ENCODE measurements around the gene ZIC5. TPM values are rescaled to one million over a fixed set of nuclear protein-coding genes. Genes with fewer than 3 reads are reported as not detected.

ZIC5 gene
- total RNA-seq, 1 experiment from 2014 or later: 0.57 TPM

DNA sequence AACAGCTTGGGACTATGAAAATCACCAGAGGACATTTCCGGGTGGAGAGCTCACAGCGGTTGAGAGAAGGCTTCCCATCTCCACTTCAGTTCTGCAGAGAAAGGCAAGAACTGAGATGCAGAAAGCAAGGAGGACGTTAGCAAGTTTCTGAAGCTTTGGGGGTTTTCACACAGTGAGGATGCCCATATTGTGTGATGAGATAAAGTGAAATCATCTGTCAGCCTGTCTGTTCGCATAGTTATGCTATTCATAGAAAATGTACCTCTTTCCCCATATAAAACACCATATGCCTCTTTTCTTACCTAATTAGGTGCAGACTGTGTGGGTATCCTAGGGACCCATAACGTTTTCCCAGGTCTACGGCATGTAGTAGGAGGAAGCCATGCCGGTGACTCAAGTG is 27.5 kb downstream of the ZIC5 start:
- CTCF ChIA-PET: interaction anchor here (0.6 kb wide), 1 partner anchor 1735 kb away, joined by 4 read pairs; no protein-coding TSS in a partner anchor
- TF ChIP-seq CTCF (IDR thresholded peaks at IDR 0.05; ENCODE audit: unreplicated experiment): no peak
- Mint-ChIP-seq H3K27me3 (ENCODE audit: unreplicated experiment) (peaks cover 11% of the 10 kb centered on the region), H3K9me3 (ENCODE audit: low read depth, unreplicated experiment) (no peaks in the 10 kb centered on the region), H3K36me3 (ENCODE audit: insufficient read depth, unreplicated experiment) (no peaks in the 10 kb centered on the region), H3K27ac (ENCODE audit: unreplicated experiment) (no peak overlapping the region), H3K4me1 (ENCODE audit: low read depth, unreplicated experiment) (peaks cover 8% of the 10 kb centered on the region), H3K4me3 (ENCODE audit: low read depth, unreplicated experiment) (no peak overlapping the region)
- DNase-seq: no peak
- BruUV-seq (replicated peaks): no TSS peak
- intact Hi-C loops (cut with micrococcal nuclease; ENCODE audit: unreplicated experiment): no loop called here

GRCh38 chr13:99941911-99942310 is 29.7 kb downstream of the ZIC5 start:
- DNase-seq: no peak
- no TSS peak for BruUV-seq (replicated peaks)
- no peak for TF ChIP-seq CTCF (IDR thresholded peaks at IDR 0.05; ENCODE audit: unreplicated experiment)
- no peak overlapping the region for H3K27ac Mint-ChIP-seq (ENCODE audit: unreplicated experiment)
- H3K9me3 Mint-ChIP-seq (ENCODE audit: low read depth, unreplicated experiment): no peaks in the 10 kb centered on the region
- peaks cover 8% of the 10 kb centered on the region for H3K4me1 Mint-ChIP-seq (ENCODE audit: low read depth, unreplicated experiment)
- CTCF ChIA-PET: no interaction called here
- intact Hi-C loops (cut with micrococcal nuclease; ENCODE audit: unreplicated experiment): no loop called here
- H3K36me3 Mint-ChIP-seq (ENCODE audit: insufficient read depth, unreplicated experiment): no peaks in the 10 kb centered on the region
- no peak overlapping the region for H3K4me3 Mint-ChIP-seq (ENCODE audit: low read depth, unreplicated experiment)
- no peaks in the 10 kb centered on the region for H3K27me3 Mint-ChIP-seq (ENCODE audit: unreplicated experiment)

DNA sequence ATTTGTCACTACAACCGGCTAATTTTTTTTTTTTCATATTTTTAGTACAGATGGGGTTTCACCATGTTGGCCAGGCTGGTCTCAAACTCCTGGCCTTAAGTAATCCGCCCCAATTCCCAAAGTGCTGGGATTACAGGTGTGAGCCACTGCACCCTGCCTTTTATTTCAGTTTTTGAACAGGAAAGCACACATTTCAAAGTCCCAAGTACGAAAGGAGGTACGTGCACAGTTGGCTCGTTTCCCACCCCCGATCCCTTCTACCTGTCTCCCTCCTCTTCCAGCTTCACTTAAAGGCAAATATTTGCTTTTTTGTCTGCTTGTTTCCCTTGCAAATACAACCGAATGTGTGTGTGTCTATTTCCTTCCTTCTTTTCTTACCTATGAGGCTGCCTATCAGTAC is 30.5 kb downstream of the ZIC5 start:
- no peaks in the 10 kb centered on the region for H3K9me3 Mint-ChIP-seq (ENCODE audit: low read depth, unreplicated experiment)

GRCh38 chr13:99938635-99939034 is 32.9 kb downstream of the ZIC5 start:
- Mint-ChIP-seq H3K27me3 (ENCODE audit: unreplicated experiment) (no peaks in the 10 kb centered on the region), H3K27ac (ENCODE audit: unreplicated experiment) (no peak overlapping the region), H3K9me3 (ENCODE audit: low read depth, unreplicated experiment) (no peaks in the 10 kb centered on the region), H3K36me3 (ENCODE audit: insufficient read depth, unreplicated experiment) (no peaks in the 10 kb centered on the region), H3K4me3 (ENCODE audit: low read depth, unreplicated experiment) (no peak overlapping the region), H3K4me1 (ENCODE audit: low read depth, unreplicated experiment) (peaks cover 8% of the 10 kb centered on the region)
- TF ChIP-seq CTCF (IDR thresholded peaks at IDR 0.05; ENCODE audit: unreplicated experiment): no peak
- CTCF ChIA-PET: no interaction called here
- no TSS peak for BruUV-seq (replicated peaks)
- intact Hi-C loops (cut with micrococcal nuclease; ENCODE audit: unreplicated experiment): no loop called here
- no peak for DNase-seq

More for the DNA sequence above, 30.5 kb downstream of the ZIC5 start:
- no peak overlapping the region for H3K4me3 Mint-ChIP-seq (ENCODE audit: low read depth, unreplicated experiment)
- no peaks in the 10 kb centered on the region for H3K36me3 Mint-ChIP-seq (ENCODE audit: insufficient read depth, unreplicated experiment)
- no peak for DNase-seq
- H3K4me1 Mint-ChIP-seq (ENCODE audit: low read depth, unreplicated experiment): peaks cover 8% of the 10 kb centered on the region
- no peaks in the 10 kb centered on the region for H3K27me3 Mint-ChIP-seq (ENCODE audit: unreplicated experiment)
- intact Hi-C loops (cut with micrococcal nuclease; ENCODE audit: unreplicated experiment): no loop called here
- H3K27ac Mint-ChIP-seq (ENCODE audit: unreplicated experiment): no peak overlapping the region
- BruUV-seq (replicated peaks): no TSS peak
- CTCF ChIA-PET: no interaction called here
- TF ChIP-seq CTCF (IDR thresholded peaks at IDR 0.05; ENCODE audit: unreplicated experiment): no peak
